ENCODE data around the gene MPZL2. TPM values are rescaled to one million over a fixed set of nuclear protein-coding genes. Genes with fewer than 3 reads are reported as not detected.

MPZL2 gene
- total and polyA plus RNA-seq, 2 experiments from 2014 or later: 2.6 to 4.2 TPM

DNA sequence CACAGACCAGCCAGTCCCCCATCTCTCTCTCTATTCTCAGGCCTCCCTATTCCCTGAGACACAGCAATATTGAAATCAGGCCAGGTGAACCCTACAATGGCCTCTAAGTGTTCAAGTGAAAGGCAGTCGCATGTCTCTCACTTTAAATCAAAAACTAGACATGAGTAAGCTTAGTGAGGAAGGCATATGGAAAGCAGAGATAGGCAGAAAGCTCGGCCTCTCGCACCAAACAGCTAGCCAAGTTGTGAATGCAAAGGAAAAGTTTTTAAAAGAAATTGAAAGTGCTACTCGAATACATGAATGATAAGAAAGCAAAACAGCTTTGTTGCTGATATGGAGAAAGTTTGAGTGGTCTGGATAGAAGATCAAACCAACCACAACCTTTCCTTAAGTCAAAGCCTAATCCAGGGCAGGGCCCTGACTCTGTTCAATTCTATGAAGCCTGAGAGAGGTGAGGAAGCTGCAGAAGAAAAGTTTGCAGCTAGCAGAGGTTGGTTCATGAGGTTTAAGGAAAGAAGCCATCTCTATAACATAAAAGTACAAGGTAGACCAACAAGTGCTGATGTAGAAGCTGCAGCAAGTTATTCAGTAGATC lies 19.8 kb upstream of the MPZL2 start:
- H3K9me2 ChIP-seq (ENCODE audit: insufficient read depth): no peaks in the 10 kb centered on the region
- H3K4me3 ChIP-seq: no peak overlapping the region
- DNase-seq (ENCODE audit: low spot score) (no peak), ATAC-seq (no peak)
- TF ChIP-seq EZH2phosphoT487 (IDR thresholded peaks at IDR 0.05; ENCODE audit: unreplicated experiment): no peak
- TF ChIP-seq, protein P1, sequence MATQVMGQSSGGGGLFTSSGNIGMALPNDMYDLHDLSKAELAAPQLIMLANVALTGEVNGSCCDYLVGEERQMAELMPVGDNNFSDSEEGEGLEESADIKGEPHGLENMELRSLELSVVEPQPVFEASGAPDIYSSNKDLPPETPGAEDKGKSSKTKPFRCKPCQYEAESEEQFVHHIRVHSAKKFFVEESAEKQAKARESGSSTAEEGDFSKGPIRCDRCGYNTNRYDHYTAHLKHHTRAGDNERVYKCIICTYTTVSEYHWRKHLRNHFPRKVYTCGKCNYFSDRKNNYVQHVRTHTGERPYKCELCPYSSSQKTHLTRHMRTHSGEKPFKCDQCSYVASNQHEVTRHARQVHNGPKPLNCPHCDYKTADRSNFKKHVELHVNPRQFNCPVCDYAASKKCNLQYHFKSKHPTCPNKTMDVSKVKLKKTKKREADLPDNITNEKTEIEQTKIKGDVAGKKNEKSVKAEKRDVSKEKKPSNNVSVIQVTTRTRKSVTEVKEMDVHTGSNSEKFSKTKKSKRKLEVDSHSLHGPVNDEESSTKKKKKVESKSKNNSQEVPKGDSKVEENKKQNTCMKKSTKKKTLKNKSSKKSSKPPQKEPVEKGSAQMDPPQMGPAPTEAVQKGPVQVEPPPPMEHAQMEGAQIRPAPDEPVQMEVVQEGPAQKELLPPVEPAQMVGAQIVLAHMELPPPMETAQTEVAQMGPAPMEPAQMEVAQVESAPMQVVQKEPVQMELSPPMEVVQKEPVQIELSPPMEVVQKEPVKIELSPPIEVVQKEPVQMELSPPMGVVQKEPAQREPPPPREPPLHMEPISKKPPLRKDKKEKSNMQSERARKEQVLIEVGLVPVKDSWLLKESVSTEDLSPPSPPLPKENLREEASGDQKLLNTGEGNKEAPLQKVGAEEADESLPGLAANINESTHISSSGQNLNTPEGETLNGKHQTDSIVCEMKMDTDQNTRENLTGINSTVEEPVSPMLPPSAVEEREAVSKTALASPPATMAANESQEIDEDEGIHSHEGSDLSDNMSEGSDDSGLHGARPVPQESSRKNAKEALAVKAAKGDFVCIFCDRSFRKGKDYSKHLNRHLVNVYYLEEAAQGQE (IDR thresholded peaks at IDR 0.05; ENCODE audit: unreplicated experiment): no peak
- TF ChIP-seq STAT1 (IDR thresholded peaks at IDR 0.05; ENCODE audit: unreplicated experiment): no peak
- no peak for TF ChIP-seq CREB1 (CRISPR knock-in tag; IDR thresholded peaks at IDR 0.05; ENCODE audit: low read depth)
- no peak for TF ChIP-seq ZNF331 (CRISPR knock-in tag; IDR thresholded peaks at IDR 0.05; ENCODE audit: low read depth)
- TF ChIP-seq EZH2 (IDR thresholded peaks at IDR 0.05; ENCODE audit: low read depth, unreplicated experiment): no peak
- no peak for TF ChIP-seq JUNB (IDR thresholded peaks at IDR 0.05; ENCODE audit: unreplicated experiment)
- TF ChIP-seq CTCF (conservative IDR thresholded peaks at IDR 0.05; ENCODE audit: low read depth in 2 of 2): no peak
- no peak for TF ChIP-seq ZNF114 (CRISPR knock-in tag; IDR thresholded peaks at IDR 0.05)
- TF ChIP-seq NANOG (IDR thresholded peaks at IDR 0.05; ENCODE audit: borderline replicate concordance): no peak
- no peak for TF ChIP-seq POLR2AphosphoS5 (IDR thresholded peaks at IDR 0.05; ENCODE audit: low read depth)
- TF ChIP-seq, protein P2, sequence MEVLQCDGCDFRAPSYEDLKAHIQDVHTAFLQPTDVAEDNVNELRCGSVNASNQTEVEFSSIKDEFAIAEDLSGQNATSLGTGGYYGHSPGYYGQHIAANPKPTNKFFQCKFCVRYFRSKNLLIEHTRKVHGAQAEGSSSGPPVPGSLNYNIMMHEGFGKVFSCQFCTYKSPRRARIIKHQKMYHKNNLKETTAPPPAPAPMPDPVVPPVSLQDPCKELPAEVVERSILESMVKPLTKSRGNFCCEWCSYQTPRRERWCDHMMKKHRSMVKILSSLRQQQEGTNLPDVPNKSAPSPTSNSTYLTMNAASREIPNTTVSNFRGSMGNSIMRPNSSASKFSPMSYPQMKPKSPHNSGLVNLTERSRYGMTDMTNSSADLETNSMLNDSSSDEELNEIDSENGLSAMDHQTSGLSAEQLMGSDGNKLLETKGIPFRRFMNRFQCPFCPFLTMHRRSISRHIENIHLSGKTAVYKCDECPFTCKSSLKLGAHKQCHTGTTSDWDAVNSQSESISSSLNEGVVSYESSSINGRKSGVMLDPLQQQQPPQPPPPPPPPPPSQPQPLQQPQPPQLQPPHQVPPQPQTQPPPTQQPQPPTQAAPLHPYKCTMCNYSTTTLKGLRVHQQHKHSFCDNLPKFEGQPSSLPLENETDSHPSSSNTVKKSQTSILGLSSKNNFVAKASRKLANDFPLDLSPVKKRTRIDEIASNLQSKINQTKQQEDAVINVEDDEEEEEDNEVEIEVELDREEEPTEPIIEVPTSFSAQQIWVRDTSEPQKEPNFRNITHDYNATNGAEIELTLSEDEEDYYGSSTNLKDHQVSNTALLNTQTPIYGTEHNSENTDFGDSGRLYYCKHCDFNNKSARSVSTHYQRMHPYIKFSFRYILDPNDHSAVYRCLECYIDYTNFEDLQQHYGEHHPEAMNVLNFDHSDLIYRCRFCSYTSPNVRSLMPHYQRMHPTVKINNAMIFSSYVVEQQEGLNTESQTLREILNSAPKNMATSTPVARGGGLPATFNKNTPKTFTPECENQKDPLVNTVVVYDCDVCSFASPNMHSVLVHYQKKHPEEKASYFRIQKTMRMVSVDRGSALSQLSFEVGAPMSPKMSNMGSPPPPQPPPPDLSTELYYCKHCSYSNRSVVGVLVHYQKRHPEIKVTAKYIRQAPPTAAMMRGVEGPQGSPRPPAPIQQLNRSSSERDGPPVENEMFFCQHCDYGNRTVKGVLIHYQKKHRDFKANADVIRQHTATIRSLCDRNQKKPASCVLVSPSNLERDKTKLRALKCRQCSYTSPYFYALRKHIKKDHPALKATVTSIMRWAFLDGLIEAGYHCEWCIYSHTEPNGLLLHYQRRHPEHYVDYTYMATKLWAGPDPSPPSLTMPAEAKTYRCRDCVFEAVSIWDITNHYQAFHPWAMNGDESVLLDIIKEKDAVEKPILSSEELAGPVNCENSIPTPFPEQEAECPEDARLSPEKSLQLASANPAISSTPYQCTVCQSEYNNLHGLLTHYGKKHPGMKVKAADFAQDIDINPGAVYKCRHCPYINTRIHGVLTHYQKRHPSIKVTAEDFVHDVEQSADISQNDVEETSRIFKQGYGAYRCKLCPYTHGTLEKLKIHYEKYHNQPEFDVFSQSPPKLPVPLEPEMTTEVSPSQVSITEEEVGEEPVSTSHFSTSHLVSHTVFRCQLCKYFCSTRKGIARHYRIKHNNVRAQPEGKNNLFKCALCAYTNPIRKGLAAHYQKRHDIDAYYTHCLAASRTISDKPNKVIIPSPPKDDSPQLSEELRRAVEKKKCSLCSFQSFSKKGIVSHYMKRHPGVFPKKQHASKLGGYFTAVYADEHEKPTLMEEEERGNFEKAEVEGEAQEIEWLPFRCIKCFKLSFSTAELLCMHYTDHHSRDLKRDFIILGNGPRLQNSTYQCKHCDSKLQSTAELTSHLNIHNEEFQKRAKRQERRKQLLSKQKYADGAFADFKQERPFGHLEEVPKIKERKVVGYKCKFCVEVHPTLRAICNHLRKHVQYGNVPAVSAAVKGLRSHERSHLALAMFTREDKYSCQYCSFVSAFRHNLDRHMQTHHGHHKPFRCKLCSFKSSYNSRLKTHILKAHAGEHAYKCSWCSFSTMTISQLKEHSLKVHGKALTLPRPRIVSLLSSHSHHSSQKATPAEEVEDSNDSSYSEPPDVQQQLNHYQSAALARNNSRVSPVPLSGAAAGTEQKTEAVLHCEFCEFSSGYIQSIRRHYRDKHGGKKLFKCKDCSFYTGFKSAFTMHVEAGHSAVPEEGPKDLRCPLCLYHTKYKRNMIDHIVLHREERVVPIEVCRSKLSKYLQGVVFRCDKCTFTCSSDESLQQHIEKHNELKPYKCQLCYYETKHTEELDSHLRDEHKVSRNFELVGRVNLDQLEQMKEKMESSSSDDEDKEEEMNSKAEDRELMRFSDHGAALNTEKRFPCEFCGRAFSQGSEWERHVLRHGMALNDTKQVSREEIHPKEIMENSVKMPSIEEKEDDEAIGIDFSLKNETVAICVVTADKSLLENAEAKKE (CRISPR knock-in tag; IDR thresholded peaks at IDR 0.05): no peak
- TF ChIP-seq, protein P3, sequence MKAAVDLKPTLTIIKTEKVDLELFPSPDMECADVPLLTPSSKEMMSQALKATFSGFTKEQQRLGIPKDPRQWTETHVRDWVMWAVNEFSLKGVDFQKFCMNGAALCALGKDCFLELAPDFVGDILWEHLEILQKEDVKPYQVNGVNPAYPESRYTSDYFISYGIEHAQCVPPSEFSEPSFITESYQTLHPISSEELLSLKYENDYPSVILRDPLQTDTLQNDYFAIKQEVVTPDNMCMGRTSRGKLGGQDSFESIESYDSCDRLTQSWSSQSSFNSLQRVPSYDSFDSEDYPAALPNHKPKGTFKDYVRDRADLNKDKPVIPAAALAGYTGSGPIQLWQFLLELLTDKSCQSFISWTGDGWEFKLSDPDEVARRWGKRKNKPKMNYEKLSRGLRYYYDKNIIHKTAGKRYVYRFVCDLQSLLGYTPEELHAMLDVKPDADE (IDR thresholded peaks at IDR 0.05): no peak
- H3K4me3 Mint-ChIP-seq: no peak overlapping the region
- no peaks in the 10 kb centered on the region for H3K9me3 Mint-ChIP-seq
- no peaks in the 10 kb centered on the region for H3K36me3 ChIP-seq (ENCODE audit: insufficient read depth)
- no peaks in the 10 kb centered on the region for H3K27me3 ChIP-seq (ENCODE audit: insufficient read depth)
- H3K27ac ChIP-seq (ENCODE audit: low read depth): no peak overlapping the region
- H3K4me2 ChIP-seq: no peak overlapping the region
- no peaks in the 10 kb centered on the region for H3K27me3 Mint-ChIP-seq (ENCODE audit: insufficient read depth, low read depth, poor library complexity)
- no peaks in the 10 kb centered on the region for H3K36me3 Mint-ChIP-seq (ENCODE audit: low read depth)
- no peak overlapping the region for H2AFZ ChIP-seq
- no peak overlapping the region for H3K27ac Mint-ChIP-seq
- no peaks in the 10 kb centered on the region for H3K4me1 ChIP-seq (ENCODE audit: insufficient read depth)
- H3F3A ChIP-seq (replicated peaks; ENCODE audit: low read depth): no peaks in the 10 kb centered on the region
- no peaks in the 10 kb centered on the region for H4K20me1 ChIP-seq (replicated peaks; ENCODE audit: insufficient read depth)
- H3K4me1 Mint-ChIP-seq: no peaks in the 10 kb centered on the region
- H3K79me2 ChIP-seq (replicated peaks; ENCODE audit: insufficient read depth): no peaks in the 10 kb centered on the region
